K562 (cell line): Measurements from ENCODE around the gene ABLIM1. TPM values are rescaled to one million over a fixed set of nuclear protein-coding genes. Genes with fewer than 3 reads are reported as not detected.

ENCODE experiments used
- ATAC-seq: fragments of 200-7000 bp; cut with Tn5 transposase; 3 replicates; pipeline ENCODE4 v1.9.1; 2020; ENCODE audit warnings: moderate library complexity
- BruUV-seq: library from RNA; stranded (reverse); fragments of 400-500 nt; replicated peaks from 2 replicates; lab custom pipeline; 2021; lab: Mats Ljungman, UMichigan
- CTCF ChIA-PET: fragments of 300-600 bp; formaldehyde crosslinking; extraction: SDS; loops from one replicate; lab custom pipeline; 2021; ENCODE audit warnings: low intra/inter-chr PET ratio; lab: Yijun Ruan, JAX
- POLR2A ChIA-PET: fragments of 300-600, 350-650 bp; sonication (Branson Sonifier 250); formaldehyde crosslinking; extraction: SDS; loops from one replicate; lab custom pipeline; 2021; ENCODE audit warnings: antibody characterized with exemption, inconsistent platforms; lab: Yijun Ruan, JAX
- DNase-seq, 4 experiments: peaks; one replicate each; pipeline versions ENCODE4 v3.0.0 to v3.0.0-alpha.2; 2011 to 2018; ENCODE audit warnings: low spot score in 3 of 4, mixed read lengths in 3 of 4; ENCODE audit errors: extremely low read depth in 1 of 4
- FAIRE-seq: peaks from 2 replicates; lab custom pipeline; 2011; peaks lifted over from hg19 to GRCh38; lab: Jason Lieb, UNC
- H2AFZ ChIP-seq: 2 replicates; pipeline ENCODE4 v1.6.0; 2011; ENCODE audit warnings: low read depth, low read length, control low read depth, inconsistent platforms
- H3K27ac ChIP-seq: fragments of 200-600 bp; 3 replicates; pipeline ENCODE4 v1.8.0; 2011; ENCODE audit warnings: low read depth, mild to moderate bottlenecking, control low read depth, inconsistent platforms, low read length, moderate library complexity, mixed read lengths; ENCODE audit errors: extremely low read depth
- H3K27me3 ChIP-seq, 2 experiments: fragments of 300-600 bp in 1 of 2; 2 replicates in 1 of 2; 3 replicates in 1 of 2; pipeline versions ENCODE4 v1.6.0 to v1.8.0; 2011; ENCODE audit warnings: inconsistent platforms in 2 of 2, low read length in 2 of 2, mild to moderate bottlenecking in 1 of 2, mixed read lengths in 1 of 2, moderate library complexity in 1 of 2; ENCODE audit not compliant: control insufficient read depth in 2 of 2, insufficient read depth in 2 of 2
- H3K36me3 ChIP-seq: fragments of 300-600 bp; 3 replicates; pipeline ENCODE4 v1.8.0; 2011; ENCODE audit warnings: mild to moderate bottlenecking, low read length, inconsistent platforms; ENCODE audit not compliant: control insufficient read depth, insufficient read depth
- H3K4me1 ChIP-seq, 2 experiments: fragments of 200-600 bp in 1 of 2; replicated peaks in 1 of 2; 2 replicates in 1 of 2; 3 replicates in 1 of 2; pipeline versions ENCODE4 v1.5.1 to v1.8.0; 2011; ENCODE audit warnings: inconsistent platforms in 2 of 2, low read length in 2 of 2, mild to moderate bottlenecking in 1 of 2, mixed read lengths in 1 of 2, moderate library complexity in 1 of 2; ENCODE audit not compliant: control insufficient read depth in 2 of 2, insufficient read depth in 2 of 2
- H3K4me2 ChIP-seq: 2 replicates; pipeline ENCODE4 v1.6.1; 2011; ENCODE audit warnings: low read length, control low read depth, inconsistent platforms, mixed read lengths; ENCODE audit not compliant: insufficient read depth
- H3K4me3 ChIP-seq: fragments of 200-600 bp; sonication (generic), shearing (Covaris generic); 2 replicates; pipeline ENCODE4 v1.5.1; 2016; ENCODE audit warnings: control low read depth, inconsistent platforms
- H3K79me2 ChIP-seq: fragments of 200-600 bp; 3 replicates; pipeline ENCODE4 v1.8.0; 2011; ENCODE audit warnings: low read length, inconsistent platforms; ENCODE audit not compliant: control insufficient read depth, insufficient read depth
- H3K9ac ChIP-seq, 2 experiments: 2 replicates each; pipeline versions ENCODE4 v1.6.0 to v1.6.1; 2011; ENCODE audit warnings: low read depth in 2 of 2, low read length in 2 of 2, control low read depth in 1 of 2, inconsistent platforms in 1 of 2, mild to moderate bottlenecking in 1 of 2, mixed read lengths in 1 of 2; ENCODE audit not compliant: insufficient read depth in 1 of 2
- H3K9me1 ChIP-seq: one replicate; pipeline ENCODE4 v1.6.0; 2011; ENCODE audit warnings: inconsistent platforms, mild to moderate bottlenecking, low read length, moderate library complexity; ENCODE audit not compliant: control insufficient read depth, insufficient read depth
- H3K9me3 ChIP-seq: replicated peaks from 2 replicates; pipeline ENCODE4 v1.5.1; 2011; ENCODE audit warnings: low read depth, low read length, inconsistent platforms; ENCODE audit not compliant: control insufficient read depth, insufficient read depth
- H4K20me1 ChIP-seq: replicated peaks from 2 replicates; pipeline ENCODE4 v1.6.1; 2011; ENCODE audit warnings: low read length, inconsistent platforms, mixed read lengths; ENCODE audit not compliant: control insufficient read depth, insufficient read depth
- MCM3 ChIP-seq: fragments of 450-650 bp; IDR thresholded peaks from 2 replicates; pipeline ENCODE4 v1.6.1; 2016
- SMARCB1 ChIP-seq: IDR thresholded peaks from 2 replicates; pipeline ENCODE4 v1.6.1; 2011; ENCODE audit warnings: improper control_type of control experiment, low read depth; ENCODE audit not compliant: insufficient read length
- SUPT5H ChIP-seq: fragments of 450-650 bp; IDR thresholded peaks from 2 replicates; pipeline ENCODE4 v1.6.1; 2016
- TCFL5 ChIP-seq: fragments of 250-450 bp; sonication (Bioruptor Pico); conservative IDR thresholded peaks from 2 replicates; pipeline ENCODE4 v1.6.1; 2021; ENCODE audit warnings: mild to moderate bottlenecking, moderate library complexity, matching md5 sums
- WGBS: fragments of 100-300 bp; shearing (Covaris generic); methylation state at CpG from one replicate; pipeline ENCODE4 v1.1.6; 2016; ENCODE audit warnings: low coverage, mixed read lengths; ENCODE audit not compliant: insufficient coverage; ENCODE audit errors: missing lambda C conversion rate; 5-methylcytosine and 5-hydroxymethylcytosine counted together
- in situ Hi-C: fragments of 300-500 bp; cut with MboI; formaldehyde crosslinking; loops from 4 replicates; pipeline ENCODE4 v1.15.0; 2018; ENCODE audit warnings: inconsistent platforms, mixed read lengths
- intact Hi-C: fragments of 100-400 bp; cut with micrococcal nuclease; formaldehyde crosslinking; loops from 2 replicates; pipeline ENCODE4 v1.14.2; 2022
- polyA plus RNA-seq, 8 experiments: library from polyadenylated mRNA; depleted of rRNA in 4 of 8; stranded (reverse) in 5 of 8; unstranded in 3 of 8; fragments of >200 nt; fragmentation: Nextera tagmentation in 2 of 8; fragmentation: Illumina TruSeq in 1 of 8; extraction: Ambion mirVana in 2 of 8; extraction: Trizol in 1 of 8; gene quantifications; 2 replicates each; pipeline versions ENCODE4 v1.2.1 to v1.2.3, GENCODE V29; 2011 to 2014; ENCODE audit warnings: inconsistent platforms in 1 of 8, missing spikeins in 1 of 8
- total RNA-seq, 7 experiments: library from RNA; depleted of rRNA in 6 of 7; stranded (reverse); fragments of >200 nt in 6 of 7; fragmentation: Illumina TruSeq in 2 of 7; extraction: Trizol in 2 of 7; gene quantifications; 2 replicates each; pipeline versions ENCODE4 v1.2.1 to v1.2.3, GENCODE V29; 2011 to 2021; ENCODE audit warnings: low replicate concordance in 1 of 7
- TF ChIP-seq, protein P1 (sequence below): fragments of 450-650 bp; IDR thresholded peaks from 2 replicates; pipeline ENCODE4 v1.6.1; 2016; ENCODE audit warnings: low read depth
- TF ChIP-seq, protein P2 (sequence below): sonication (generic); formaldehyde crosslinking; IDR thresholded peaks from 2 replicates; pipeline ENCODE4 v1.8.0; 2023; ENCODE audit warnings: mild to moderate bottlenecking, missing genetic modification reagents
- TF ChIP-seq, protein P3 (sequence below), 2 experiments: fragments of 250-450 bp in 1 of 2; fragments of 450-650 bp in 1 of 2; sonication (Bioruptor Pico) in 1 of 2; IDR thresholded peaks; 2 replicates each; pipeline versions ENCODE4 v1.6.1 to v1.8.0; 2016 to 2021; ENCODE audit warnings: mild to moderate bottlenecking in 2 of 2, moderate library complexity in 2 of 2, missing compliant biosample characterization in 1 of 2, missing genetic modification characterization in 1 of 2

ABLIM1 gene
- total and polyA plus RNA-seq, 9 of the 15 experiments (the other 6 are each of a cell fraction or from before 2014, with no cell fraction given) = 0.07 to 0.49 (median 0.14) TPM; not detected in 6

DNA sequence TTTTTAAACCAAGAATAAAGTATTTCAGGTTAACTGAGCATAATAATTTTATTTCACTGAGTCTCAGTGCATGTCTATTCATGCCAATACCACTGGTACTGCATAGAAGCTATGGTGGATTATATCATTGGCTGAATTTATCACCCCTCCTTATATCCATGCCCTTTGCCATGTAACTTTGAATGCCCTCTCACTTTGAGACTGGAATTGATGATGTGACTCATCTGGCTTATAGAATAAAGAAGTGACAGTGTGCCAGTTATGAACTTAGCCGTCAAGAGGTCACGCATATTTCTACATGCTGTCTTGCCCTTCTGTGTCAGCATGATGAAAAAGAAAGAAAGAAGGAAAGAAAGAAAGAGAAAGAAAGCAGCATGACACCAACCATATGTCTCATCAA, 20.7 kb upstream of the ABLIM1 start:
- H3K79me2 ChIP-seq = no peaks in the 10 kb centered on the region
- H3K9me3 ChIP-seq = no peaks in the 10 kb centered on the region
- H3K4me2 ChIP-seq = no peak overlapping the region
- H3K4me3 ChIP-seq = no peak overlapping the region
- H3K9me1 ChIP-seq = no peaks in the 10 kb centered on the region
- in situ Hi-C loops = no loop called here
- no peaks in the 10 kb centered on the region for H4K20me1 ChIP-seq
- DNase-seq (no peak), ATAC-seq (no peak), FAIRE-seq (no peak)
- intact Hi-C loops = no loop called here
- 0% methylated on average over 2 of the region's 2 CpGs for WGBS
- H3K9ac ChIP-seq = no peak overlapping the region
- H2AFZ ChIP-seq = no peak overlapping the region
- H3K27me3 ChIP-seq = no peaks in the 10 kb centered on the region
- no peak overlapping the region for H3K27ac ChIP-seq
- ChIA-PET CTCF (no interaction called here), POLR2A (no interaction called here)
- no peaks in the 10 kb centered on the region for H3K36me3 ChIP-seq
- no peaks in the 10 kb centered on the region for H3K4me1 ChIP-seq
- no TSS peak for BruUV-seq
- TF ChIP-seq SUPT5H = no peak
- no peak for TF ChIP-seq TCFL5 (CRISPR knock-in tag)
- TF ChIP-seq, protein P1, sequence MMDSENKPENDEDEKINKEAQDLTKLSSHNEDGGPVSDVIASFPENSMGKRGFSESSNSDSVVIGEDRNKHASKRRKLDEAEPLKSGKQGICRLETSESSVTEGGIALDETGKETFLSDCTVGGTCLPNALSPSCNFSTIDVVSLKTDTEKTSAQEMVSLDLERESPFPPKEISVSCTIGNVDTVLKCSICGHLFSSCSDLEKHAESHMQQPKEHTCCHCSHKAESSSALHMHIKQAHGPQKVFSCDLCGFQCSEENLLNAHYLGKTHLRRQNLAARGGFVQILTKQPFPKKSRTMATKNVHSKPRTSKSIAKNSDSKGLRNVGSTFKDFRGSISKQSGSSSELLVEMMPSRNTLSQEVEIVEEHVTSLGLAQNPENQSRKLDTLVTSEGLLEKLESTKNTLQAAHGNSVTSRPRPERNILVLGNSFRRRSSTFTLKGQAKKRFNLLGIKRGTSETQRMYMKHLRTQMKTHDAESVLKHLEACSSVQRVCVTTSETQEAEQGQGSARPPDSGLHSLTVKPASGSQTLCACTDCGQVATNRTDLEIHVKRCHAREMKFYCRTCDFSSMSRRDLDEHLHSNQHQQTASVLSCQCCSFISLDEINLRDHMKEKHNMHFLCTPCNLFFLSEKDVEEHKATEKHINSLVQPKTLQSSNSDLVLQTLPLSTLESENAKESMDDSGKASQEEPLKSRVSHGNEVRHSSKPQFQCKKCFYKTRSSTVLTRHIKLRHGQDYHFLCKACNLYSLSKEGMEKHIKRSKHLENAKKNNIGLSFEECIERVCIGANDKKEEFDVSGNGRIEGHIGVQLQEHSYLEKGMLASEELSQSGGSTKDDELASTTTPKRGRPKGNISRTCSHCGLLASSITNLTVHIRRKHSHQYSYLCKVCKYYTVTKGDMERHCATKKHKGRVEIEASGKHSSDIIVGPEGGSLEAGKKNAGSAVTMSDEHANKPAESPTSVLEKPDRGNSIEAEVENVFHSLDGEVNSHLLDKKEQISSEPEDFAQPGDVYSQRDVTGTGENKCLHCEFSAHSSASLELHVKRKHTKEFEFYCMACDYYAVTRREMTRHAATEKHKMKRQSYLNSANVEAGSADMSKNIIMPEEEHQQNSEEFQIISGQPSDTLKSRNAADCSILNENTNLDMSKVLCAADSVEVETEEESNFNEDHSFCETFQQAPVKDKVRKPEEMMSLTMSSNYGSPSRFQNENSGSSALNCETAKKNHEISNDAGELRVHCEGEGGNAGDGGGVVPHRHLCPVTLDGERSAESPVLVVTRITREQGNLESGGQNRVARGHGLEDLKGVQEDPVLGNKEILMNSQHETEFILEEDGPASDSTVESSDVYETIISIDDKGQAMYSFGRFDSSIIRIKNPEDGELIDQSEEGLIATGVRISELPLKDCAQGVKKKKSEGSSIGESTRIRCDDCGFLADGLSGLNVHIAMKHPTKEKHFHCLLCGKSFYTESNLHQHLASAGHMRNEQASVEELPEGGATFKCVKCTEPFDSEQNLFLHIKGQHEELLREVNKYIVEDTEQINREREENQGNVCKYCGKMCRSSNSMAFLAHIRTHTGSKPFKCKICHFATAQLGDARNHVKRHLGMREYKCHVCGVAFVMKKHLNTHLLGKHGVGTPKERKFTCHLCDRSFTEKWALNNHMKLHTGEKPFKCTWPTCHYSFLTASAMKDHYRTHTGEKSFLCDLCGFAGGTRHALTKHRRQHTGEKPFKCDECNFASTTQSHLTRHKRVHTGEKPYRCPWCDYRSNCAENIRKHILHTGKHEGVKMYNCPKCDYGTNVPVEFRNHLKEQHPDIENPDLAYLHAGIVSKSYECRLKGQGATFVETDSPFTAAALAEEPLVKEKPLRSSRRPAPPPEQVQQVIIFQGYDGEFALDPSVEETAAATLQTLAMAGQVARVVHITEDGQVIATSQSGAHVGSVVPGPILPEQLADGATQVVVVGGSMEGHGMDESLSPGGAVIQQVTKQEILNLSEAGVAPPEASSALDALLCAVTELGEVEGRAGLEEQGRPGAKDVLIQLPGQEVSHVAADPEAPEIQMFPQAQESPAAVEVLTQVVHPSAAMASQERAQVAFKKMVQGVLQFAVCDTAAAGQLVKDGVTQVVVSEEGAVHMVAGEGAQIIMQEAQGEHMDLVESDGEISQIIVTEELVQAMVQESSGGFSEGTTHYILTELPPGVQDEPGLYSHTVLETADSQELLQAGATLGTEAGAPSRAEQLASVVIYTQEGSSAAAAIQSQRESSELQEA = no peak
- no peak for TF ChIP-seq SMARCB1
- TF ChIP-seq, protein P2, sequence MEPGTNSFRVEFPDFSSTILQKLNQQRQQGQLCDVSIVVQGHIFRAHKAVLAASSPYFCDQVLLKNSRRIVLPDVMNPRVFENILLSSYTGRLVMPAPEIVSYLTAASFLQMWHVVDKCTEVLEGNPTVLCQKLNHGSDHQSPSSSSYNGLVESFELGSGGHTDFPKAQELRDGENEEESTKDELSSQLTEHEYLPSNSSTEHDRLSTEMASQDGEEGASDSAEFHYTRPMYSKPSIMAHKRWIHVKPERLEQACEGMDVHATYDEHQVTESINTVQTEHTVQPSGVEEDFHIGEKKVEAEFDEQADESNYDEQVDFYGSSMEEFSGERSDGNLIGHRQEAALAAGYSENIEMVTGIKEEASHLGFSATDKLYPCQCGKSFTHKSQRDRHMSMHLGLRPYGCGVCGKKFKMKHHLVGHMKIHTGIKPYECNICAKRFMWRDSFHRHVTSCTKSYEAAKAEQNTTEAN (CRISPR knock-in tag) = no peak
- no peak for TF ChIP-seq MCM3
- TF ChIP-seq, protein P3, sequence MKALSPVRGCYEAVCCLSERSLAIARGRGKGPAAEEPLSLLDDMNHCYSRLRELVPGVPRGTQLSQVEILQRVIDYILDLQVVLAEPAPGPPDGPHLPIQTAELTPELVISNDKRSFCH (CRISPR knock-in tag; IDR thresholded peaks at IDR 0.05) = no peak
- TF ChIP-seq, protein P3 (tag; IDR thresholded peaks at IDR 0.05) = no peak
